B cell (primary cell): Measurements from ENCODE around the gene BARHL1.

Experiments
- CTCF ChIP-seq: fragments of 200-600 bp; IDR thresholded peaks from one replicate; pipeline ENCODE4 v1.8.0; 2022; ENCODE audit warnings: antibody characterized with exemption, mild to moderate bottlenecking
- EZH2 ChIP-seq: IDR thresholded peaks from 2 replicates; pipeline ENCODE4 v1.6.1; 2012; ENCODE audit warnings: borderline replicate concordance, low read depth, mild to moderate bottlenecking, moderate library complexity, low read length; ENCODE audit not compliant: insufficient read depth, poor library complexity, severe bottlenecking

- TF ChIP-seq CTCF, result no peak
- no peak for TF ChIP-seq EZH2
Observed at GRCh38 chr9:132615774-132616173, 33.4 kb downstream of the BARHL1 start.
